Measurements from ENCODE around the gene RPL37. TPM values are rescaled to one million over a fixed set of nuclear protein-coding genes. Genes with fewer than 3 reads are reported as not detected.
"Not testable (repeated sequence)": the region's sequence is repeated elsewhere in the genome, so short reads cannot be mapped to it uniquely, and the experiment has no call there.

RPL37 gene
- total RNA-seq, 2 donors from 2014 or later: 867 to 934 TPM

- H3K9me3 ChIP-seq: no peaks in the 10 kb centered on the region
- H3K4me1 ChIP-seq: no peaks in the 10 kb centered on the region
- H3K27me3 ChIP-seq: no peaks in the 10 kb centered on the region
- H3K36me3 ChIP-seq: no peaks in the 10 kb centered on the region
- no peak for DNase-seq
- no peak for TF ChIP-seq CTCF (IDR thresholded peaks at IDR 0.05)
- no peak overlapping the region for H3K9ac ChIP-seq (ENCODE audit: low read depth in 2 of 2, low read length in 2 of 2)
- intact Hi-C loops (cut with DNase I): loop anchor here (5.0 kb wide), 1 partner anchor 124 kb away; no protein-coding TSS in a partner anchor
- no peak overlapping the region for H3K4me3 ChIP-seq
- no peak overlapping the region for H3K27ac ChIP-seq
These were observed 40.9 kb upstream of the RPL37 start for GRCh38 chr5:40875958-40876357.

- TF ChIP-seq CTCF (IDR thresholded peaks at IDR 0.05): no peak
- H3K4me3 ChIP-seq: no peak overlapping the region
- intact Hi-C loops (cut with DNase I): no loop called here
These were observed 38.4 kb upstream of the RPL37 start for GRCh38 chr5:40873286-40873880.

GRCh38 chr5:40872253-40872652 is 37.2 kb upstream of the RPL37 start:
- H3K9ac ChIP-seq (ENCODE audit: low read depth in 2 of 2, low read length in 2 of 2); H3K4me1 ChIP-seq; H3K4me3 ChIP-seq; H3K36me3 ChIP-seq; DNase-seq; intact Hi-C loops (cut with DNase I); H3K9me3 ChIP-seq; H3K27ac ChIP-seq; H3K27me3 ChIP-seq: not testable (repeated sequence)

More at GRCh38 chr5:40873286-40873880, 38.4 kb upstream of the RPL37 start:
- H3K36me3 ChIP-seq: no peaks in the 10 kb centered on the region
- no peak overlapping the region for H3K9ac ChIP-seq (ENCODE audit: low read depth in 2 of 2, low read length in 2 of 2)
- no peak for DNase-seq
- H3K27ac ChIP-seq: no peak overlapping the region
- no peaks in the 10 kb centered on the region for H3K27me3 ChIP-seq
- no peaks in the 10 kb centered on the region for H3K9me3 ChIP-seq
- no peaks in the 10 kb centered on the region for H3K4me1 ChIP-seq

GRCh38 chr5:40871177-40871576 is 36.2 kb upstream of the RPL37 start:
- H3K36me3 ChIP-seq: no peaks in the 10 kb centered on the region
- H3K4me1 ChIP-seq: no peaks in the 10 kb centered on the region
- TF ChIP-seq CTCF (IDR thresholded peaks at IDR 0.05): no peak
- no peaks in the 10 kb centered on the region for H3K27me3 ChIP-seq
- no peak overlapping the region for H3K4me3 ChIP-seq
- H3K9me3 ChIP-seq: no peaks in the 10 kb centered on the region
- H3K9ac ChIP-seq (ENCODE audit: low read depth in 2 of 2, low read length in 2 of 2): no peak overlapping the region
- intact Hi-C loops (cut with DNase I): no loop called here
- DNase-seq: no peak
- H3K27ac ChIP-seq: no peak overlapping the region

GRCh38 chr5:40869384-40869783 is 34.4 kb upstream of the RPL37 start:
- H3K4me1 ChIP-seq: no peaks in the 10 kb centered on the region
- no peak overlapping the region for H3K4me3 ChIP-seq
- no peak for DNase-seq
- H3K9ac ChIP-seq (ENCODE audit: low read depth in 2 of 2, low read length in 2 of 2): no peak overlapping the region
- no peak for TF ChIP-seq CTCF (IDR thresholded peaks at IDR 0.05)
- no peaks in the 10 kb centered on the region for H3K27me3 ChIP-seq
- no peaks in the 10 kb centered on the region for H3K36me3 ChIP-seq
- no peaks in the 10 kb centered on the region for H3K9me3 ChIP-seq
- intact Hi-C loops (cut with DNase I): no loop called here
- no peak overlapping the region for H3K27ac ChIP-seq

GRCh38 chr5:40866844-40867243 is 31.8 kb upstream of the RPL37 start:
- intact Hi-C loops (cut with DNase I): no loop called here
- DNase-seq: no peak

GRCh38 chr5:40865004-40865403 is 30.0 kb upstream of the RPL37 start:
- H3K36me3 ChIP-seq; H3K9me3 ChIP-seq; H3K9ac ChIP-seq (ENCODE audit: low read depth in 2 of 2, low read length in 2 of 2); H3K27me3 ChIP-seq; intact Hi-C loops (cut with DNase I); H3K4me1 ChIP-seq; H3K27ac ChIP-seq; DNase-seq; H3K4me3 ChIP-seq: not testable (repeated sequence)

More at GRCh38 chr5:40866844-40867243, 31.8 kb upstream of the RPL37 start:
- H3K4me3 ChIP-seq: no peak overlapping the region
- no peaks in the 10 kb centered on the region for H3K9me3 ChIP-seq
- TF ChIP-seq CTCF (IDR thresholded peaks at IDR 0.05): no peak
- no peak overlapping the region for H3K9ac ChIP-seq (ENCODE audit: low read depth in 2 of 2, low read length in 2 of 2)
- H3K27ac ChIP-seq: no peak overlapping the region
- H3K36me3 ChIP-seq: no peaks in the 10 kb centered on the region
- no peaks in the 10 kb centered on the region for H3K4me1 ChIP-seq
- H3K27me3 ChIP-seq: no peaks in the 10 kb centered on the region
